ENCODE results near the gene MAGEH1. TPM values are rescaled to one million over a fixed set of nuclear protein-coding genes. Genes with fewer than 3 reads are reported as not detected.

MAGEH1 gene
- total and polyA plus RNA-seq, 4 donors: 6.0 to 18.0 (median 11.4) TPM

DNA sequence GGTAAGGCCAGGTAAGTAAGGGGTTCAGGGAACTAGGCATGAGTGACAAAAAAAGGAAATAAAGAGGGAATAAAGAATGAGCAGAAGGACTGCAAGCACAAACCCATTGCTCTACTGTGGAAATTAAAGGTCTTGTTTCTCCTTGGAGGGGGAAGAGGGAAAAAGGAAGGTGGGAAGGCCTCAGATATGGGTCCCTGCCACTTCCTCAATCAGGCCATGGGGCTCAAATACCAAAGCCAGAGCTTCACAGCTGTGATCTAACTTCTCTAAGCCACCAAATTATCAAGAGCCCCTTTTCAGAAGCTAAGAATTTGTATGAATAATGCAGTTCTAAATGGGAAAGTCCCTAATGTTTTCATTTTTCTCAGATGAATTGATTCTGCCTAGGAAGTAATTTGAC is 33.0 kb downstream of the MAGEH1 start:
- Histone ChIP-seq H3K27ac (ENCODE audit: low read depth in 1 of 2, low read length in 2 of 2) (no peak overlapping the region), H3K4me1 (ENCODE audit: control insufficient read depth in 4 of 4, insufficient read depth in 4 of 4, low read length in 3 of 4) (peaks cover 0 to 3% (median 1%) of the 10 kb centered on the region in 4 donors), H3K9me3 (ENCODE audit: control insufficient read depth in 4 of 4, low read length in 3 of 4) (no peaks in the 10 kb centered on the region), H3K9ac (ENCODE audit: low read depth in 1 of 2, low read length in 2 of 2) (no peak overlapping the region), H3K4me3 (ENCODE audit: low read depth in 1 of 3, low read length in 3 of 3) (no peak overlapping the region), H3K27me3 (ENCODE audit: control insufficient read depth in 4 of 4, insufficient read depth in 4 of 4, low read length in 3 of 4) (peaks cover 0 to 5% (median 0%) of the 10 kb centered on the region in 4 donors), H3K36me3 (ENCODE audit: control insufficient read depth in 4 of 4, insufficient read depth in 3 of 4, low read depth in 1 of 4, low read length in 3 of 4) (no peaks in the 10 kb centered on the region)
- TF ChIP-seq JUND (IDR thresholded peaks at IDR 0.05) (no peak), YY1 (IDR thresholded peaks at IDR 0.05) (no peak), TAF1 (conservative IDR thresholded peaks at IDR 0.05) (no peak), GABPA (IDR thresholded peaks at IDR 0.05 in 1 of 2, conservative IDR thresholded peaks at IDR 0.05 in 1 of 2) (no peak), FOXA2 (IDR thresholded peaks at IDR 0.05) (no peak), HNF4A (conservative IDR thresholded peaks at IDR 0.05) (no peak), SP1 (IDR thresholded peaks at IDR 0.05) (no peak), RAD21 (IDR thresholded peaks at IDR 0.05) (no peak), FOXA1 (IDR thresholded peaks at IDR 0.05) (no peak), EGR1 (IDR thresholded peaks at IDR 0.05; ENCODE audit: low read depth in 2 of 2) (no peak), RXRA (IDR thresholded peaks at IDR 0.05) (no peak)
- TF ChIP-seq, protein P1, sequence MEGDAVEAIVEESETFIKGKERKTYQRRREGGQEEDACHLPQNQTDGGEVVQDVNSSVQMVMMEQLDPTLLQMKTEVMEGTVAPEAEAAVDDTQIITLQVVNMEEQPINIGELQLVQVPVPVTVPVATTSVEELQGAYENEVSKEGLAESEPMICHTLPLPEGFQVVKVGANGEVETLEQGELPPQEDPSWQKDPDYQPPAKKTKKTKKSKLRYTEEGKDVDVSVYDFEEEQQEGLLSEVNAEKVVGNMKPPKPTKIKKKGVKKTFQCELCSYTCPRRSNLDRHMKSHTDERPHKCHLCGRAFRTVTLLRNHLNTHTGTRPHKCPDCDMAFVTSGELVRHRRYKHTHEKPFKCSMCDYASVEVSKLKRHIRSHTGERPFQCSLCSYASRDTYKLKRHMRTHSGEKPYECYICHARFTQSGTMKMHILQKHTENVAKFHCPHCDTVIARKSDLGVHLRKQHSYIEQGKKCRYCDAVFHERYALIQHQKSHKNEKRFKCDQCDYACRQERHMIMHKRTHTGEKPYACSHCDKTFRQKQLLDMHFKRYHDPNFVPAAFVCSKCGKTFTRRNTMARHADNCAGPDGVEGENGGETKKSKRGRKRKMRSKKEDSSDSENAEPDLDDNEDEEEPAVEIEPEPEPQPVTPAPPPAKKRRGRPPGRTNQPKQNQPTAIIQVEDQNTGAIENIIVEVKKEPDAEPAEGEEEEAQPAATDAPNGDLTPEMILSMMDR (IDR thresholded peaks at IDR 0.05; ENCODE audit: low read depth, low read length, missing input control): no peak
- TF ChIP-seq, protein P2, sequence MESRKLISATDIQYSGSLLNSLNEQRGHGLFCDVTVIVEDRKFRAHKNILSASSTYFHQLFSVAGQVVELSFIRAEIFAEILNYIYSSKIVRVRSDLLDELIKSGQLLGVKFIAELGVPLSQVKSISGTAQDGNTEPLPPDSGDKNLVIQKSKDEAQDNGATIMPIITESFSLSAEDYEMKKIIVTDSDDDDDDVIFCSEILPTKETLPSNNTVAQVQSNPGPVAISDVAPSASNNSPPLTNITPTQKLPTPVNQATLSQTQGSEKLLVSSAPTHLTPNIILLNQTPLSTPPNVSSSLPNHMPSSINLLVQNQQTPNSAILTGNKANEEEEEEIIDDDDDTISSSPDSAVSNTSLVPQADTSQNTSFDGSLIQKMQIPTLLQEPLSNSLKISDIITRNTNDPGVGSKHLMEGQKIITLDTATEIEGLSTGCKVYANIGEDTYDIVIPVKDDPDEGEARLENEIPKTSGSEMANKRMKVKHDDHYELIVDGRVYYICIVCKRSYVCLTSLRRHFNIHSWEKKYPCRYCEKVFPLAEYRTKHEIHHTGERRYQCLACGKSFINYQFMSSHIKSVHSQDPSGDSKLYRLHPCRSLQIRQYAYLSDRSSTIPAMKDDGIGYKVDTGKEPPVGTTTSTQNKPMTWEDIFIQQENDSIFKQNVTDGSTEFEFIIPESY (IDR thresholded peaks at IDR 0.05): no peak
- TF ChIP-seq, protein P3, sequence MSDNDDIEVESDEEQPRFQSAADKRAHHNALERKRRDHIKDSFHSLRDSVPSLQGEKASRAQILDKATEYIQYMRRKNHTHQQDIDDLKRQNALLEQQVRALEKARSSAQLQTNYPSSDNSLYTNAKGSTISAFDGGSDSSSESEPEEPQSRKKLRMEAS (IDR thresholded peaks at IDR 0.05): no peak
- TF ChIP-seq, protein P4, sequence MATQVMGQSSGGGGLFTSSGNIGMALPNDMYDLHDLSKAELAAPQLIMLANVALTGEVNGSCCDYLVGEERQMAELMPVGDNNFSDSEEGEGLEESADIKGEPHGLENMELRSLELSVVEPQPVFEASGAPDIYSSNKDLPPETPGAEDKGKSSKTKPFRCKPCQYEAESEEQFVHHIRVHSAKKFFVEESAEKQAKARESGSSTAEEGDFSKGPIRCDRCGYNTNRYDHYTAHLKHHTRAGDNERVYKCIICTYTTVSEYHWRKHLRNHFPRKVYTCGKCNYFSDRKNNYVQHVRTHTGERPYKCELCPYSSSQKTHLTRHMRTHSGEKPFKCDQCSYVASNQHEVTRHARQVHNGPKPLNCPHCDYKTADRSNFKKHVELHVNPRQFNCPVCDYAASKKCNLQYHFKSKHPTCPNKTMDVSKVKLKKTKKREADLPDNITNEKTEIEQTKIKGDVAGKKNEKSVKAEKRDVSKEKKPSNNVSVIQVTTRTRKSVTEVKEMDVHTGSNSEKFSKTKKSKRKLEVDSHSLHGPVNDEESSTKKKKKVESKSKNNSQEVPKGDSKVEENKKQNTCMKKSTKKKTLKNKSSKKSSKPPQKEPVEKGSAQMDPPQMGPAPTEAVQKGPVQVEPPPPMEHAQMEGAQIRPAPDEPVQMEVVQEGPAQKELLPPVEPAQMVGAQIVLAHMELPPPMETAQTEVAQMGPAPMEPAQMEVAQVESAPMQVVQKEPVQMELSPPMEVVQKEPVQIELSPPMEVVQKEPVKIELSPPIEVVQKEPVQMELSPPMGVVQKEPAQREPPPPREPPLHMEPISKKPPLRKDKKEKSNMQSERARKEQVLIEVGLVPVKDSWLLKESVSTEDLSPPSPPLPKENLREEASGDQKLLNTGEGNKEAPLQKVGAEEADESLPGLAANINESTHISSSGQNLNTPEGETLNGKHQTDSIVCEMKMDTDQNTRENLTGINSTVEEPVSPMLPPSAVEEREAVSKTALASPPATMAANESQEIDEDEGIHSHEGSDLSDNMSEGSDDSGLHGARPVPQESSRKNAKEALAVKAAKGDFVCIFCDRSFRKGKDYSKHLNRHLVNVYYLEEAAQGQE (IDR thresholded peaks at IDR 0.05): no peak
- TF ChIP-seq, protein P5, sequence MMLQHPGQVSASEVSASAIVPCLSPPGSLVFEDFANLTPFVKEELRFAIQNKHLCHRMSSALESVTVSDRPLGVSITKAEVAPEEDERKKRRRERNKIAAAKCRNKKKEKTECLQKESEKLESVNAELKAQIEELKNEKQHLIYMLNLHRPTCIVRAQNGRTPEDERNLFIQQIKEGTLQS (IDR thresholded peaks at IDR 0.05): no peak
- DNase-seq (ENCODE audit: low spot score): no peak

DNA sequence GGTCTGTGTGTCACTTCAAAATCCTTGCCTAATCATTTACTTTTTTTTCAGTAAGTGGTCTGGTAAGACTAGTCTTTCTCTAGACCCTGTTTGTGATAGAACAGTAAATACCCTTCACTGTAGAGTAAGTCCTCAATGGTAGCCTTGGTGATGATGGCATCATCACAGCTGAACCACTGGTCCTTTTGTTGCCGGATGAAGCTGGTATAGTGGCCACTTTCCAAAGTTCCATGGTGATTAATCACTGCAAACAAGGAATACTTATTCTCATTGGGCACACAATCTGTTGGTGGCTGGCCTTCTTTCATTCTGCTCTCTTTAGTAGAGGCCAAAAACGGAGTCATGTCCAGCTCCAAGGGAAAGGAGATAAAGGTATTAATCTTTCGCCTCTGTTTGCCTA is 34.8 kb downstream of the MAGEH1 start:
- Histone ChIP-seq H3K9ac (ENCODE audit: low read depth in 1 of 2, low read length in 2 of 2) (no peak overlapping the region), H3K4me3 (ENCODE audit: low read depth in 1 of 3, low read length in 3 of 3) (no peak overlapping the region), H3K9me3 (ENCODE audit: control insufficient read depth in 4 of 4, low read length in 3 of 4) (no peaks in the 10 kb centered on the region), H3K36me3 (ENCODE audit: control insufficient read depth in 4 of 4, insufficient read depth in 3 of 4, low read depth in 1 of 4, low read length in 3 of 4) (no peaks in the 10 kb centered on the region), H3K27me3 (ENCODE audit: control insufficient read depth in 4 of 4, insufficient read depth in 4 of 4, low read length in 3 of 4) (peaks cover 0 to 5% (median 0%) of the 10 kb centered on the region in 4 donors), H3K27ac (ENCODE audit: low read depth in 1 of 2, low read length in 2 of 2) (no peak overlapping the region), H3K4me1 (ENCODE audit: control insufficient read depth in 4 of 4, insufficient read depth in 4 of 4, low read length in 3 of 4) (peaks cover 0 to 9% (median 6%) of the 10 kb centered on the region in 4 donors)
- TF ChIP-seq FOXA2 (IDR thresholded peaks at IDR 0.05): no peak
- no peak for TF ChIP-seq HNF4A (conservative IDR thresholded peaks at IDR 0.05)
- TF ChIP-seq, protein P1 (IDR thresholded peaks at IDR 0.05; ENCODE audit: low read depth, low read length, missing input control): no peak
- TF ChIP-seq FOXA1 (IDR thresholded peaks at IDR 0.05): no peak
- TF ChIP-seq HNF4G (IDR thresholded peaks at IDR 0.05): no peak
- TF ChIP-seq, protein P2 (IDR thresholded peaks at IDR 0.05): no peak
- no peak for TF ChIP-seq SP1 (IDR thresholded peaks at IDR 0.05)
- TF ChIP-seq, protein P5 (IDR thresholded peaks at IDR 0.05): no peak
- TF ChIP-seq RAD21 (IDR thresholded peaks at IDR 0.05): no peak
- no peak for DNase-seq (ENCODE audit: low spot score)
- WGBS: 81% methylated on average over 3 of the region's 3 CpGs

All from liver (tissue), 9 donors.